Activated CD4-positive, alpha-beta T cell treated with anti-CD3 and anti-CD28 coated beads for 24 hours (primary cell): ENCODE results near the gene PCDHB14.
"Not testable (repeated sequence)": the region's sequence is repeated elsewhere in the genome, so short reads cannot be mapped to it uniquely, and the experiment has no call there.

Source experiments
- DNase-seq, 2 donors: peaks; one replicate each; pipeline ENCODE4 v3.0.0-alpha.2; 2020; ENCODE audit warnings: low read depth in 2 of 2

Gene PCDHB14

DNA sequence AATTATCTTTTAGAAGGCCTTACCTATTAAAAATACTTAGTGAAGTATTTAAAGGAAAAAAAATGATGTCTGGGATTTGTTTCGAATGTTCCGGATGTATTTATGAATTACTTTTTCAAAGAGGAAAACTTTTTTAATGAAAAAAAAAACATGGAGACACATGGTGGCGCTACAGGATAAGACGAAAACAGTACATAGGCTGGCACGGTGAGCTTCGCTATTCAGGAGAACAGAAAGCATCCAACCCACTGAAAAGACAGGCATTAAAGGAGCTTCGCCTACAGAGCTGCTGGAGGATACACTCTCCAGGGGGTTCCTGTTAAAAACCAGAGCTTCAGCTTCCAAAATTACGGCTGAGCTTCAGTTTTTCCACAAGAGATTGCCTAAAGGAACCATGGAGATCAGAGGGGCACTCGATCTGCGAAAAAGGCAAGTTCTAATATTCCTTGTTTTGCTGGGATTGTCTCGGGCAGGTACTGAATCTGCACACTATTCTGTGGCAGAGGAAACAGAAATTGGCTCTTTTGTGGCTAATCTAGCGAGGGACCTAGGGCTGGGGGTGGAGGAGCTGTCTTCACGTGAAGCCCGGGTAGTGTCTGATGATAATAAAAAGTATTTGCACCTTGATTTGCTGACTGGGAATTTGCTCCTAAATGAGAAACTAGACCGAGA, at the start of gene PCDHB14:
Gene PCDHB14 (plus strand): TSS at position 232 of the 672 bp plus-strand sequence. CDS start 163 bp downstream, at position 395.
- no peak for DNase-seq

DNA sequence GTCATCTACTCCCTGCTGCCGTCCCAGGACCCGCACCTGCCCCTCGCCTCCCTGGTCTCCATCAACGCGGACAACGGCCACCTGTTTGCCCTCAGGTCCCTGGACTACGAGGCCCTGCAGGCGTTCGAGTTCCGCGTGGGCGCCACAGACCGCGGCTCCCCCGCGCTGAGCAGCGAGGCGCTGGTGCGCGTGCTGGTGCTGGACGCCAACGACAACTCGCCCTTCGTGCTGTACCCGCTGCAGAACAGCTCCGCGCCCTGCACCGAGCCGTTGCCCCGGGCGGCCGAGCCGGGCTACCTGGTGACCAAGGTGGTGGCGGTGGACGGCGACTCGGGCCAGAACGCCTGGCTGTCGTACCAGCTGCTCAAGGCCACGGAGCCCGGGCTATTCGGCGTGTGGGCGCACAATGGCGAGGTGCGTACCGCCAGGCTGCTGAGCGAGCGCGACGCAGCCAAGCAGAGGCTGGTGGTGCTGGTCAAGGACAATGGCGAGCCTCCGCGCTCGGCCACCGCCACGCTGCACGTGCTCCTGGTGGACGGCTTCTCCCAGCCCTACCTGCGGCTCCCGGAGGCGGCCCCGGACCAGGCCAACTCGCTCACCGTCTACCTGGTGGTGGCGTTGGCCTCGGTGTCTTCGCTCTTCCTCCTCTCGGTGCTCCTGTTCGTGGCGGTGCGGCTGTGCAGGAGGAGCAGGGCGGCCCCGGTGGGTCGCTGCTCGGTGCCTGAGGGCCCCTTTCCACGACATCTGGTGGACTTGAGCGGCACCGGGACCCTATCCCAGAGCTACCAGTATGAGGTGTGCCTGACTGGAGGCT, 48.6 kb upstream of the PCDHB14 start:
- DNase-seq, result not testable (repeated sequence)

DNA sequence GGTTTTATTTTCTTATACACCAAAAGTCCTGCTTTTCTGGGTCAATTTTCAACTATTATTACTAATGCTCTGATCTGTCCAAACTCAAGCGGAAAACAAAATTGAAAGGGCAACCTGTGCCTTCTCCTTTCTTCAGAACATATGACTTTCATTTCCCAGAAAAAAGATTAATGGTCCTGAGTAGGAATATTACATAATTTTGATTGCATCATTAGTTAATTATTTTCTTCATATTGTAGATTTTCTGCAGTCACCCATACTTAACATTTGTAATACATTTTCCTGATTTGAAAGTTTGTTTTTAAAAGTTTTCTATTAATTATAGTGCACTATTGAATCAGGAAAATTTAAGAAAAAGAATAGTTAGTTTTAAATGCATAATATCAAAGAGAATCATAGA, 47.2 kb upstream of the PCDHB14 start:
- no peak for DNase-seq

DNA sequence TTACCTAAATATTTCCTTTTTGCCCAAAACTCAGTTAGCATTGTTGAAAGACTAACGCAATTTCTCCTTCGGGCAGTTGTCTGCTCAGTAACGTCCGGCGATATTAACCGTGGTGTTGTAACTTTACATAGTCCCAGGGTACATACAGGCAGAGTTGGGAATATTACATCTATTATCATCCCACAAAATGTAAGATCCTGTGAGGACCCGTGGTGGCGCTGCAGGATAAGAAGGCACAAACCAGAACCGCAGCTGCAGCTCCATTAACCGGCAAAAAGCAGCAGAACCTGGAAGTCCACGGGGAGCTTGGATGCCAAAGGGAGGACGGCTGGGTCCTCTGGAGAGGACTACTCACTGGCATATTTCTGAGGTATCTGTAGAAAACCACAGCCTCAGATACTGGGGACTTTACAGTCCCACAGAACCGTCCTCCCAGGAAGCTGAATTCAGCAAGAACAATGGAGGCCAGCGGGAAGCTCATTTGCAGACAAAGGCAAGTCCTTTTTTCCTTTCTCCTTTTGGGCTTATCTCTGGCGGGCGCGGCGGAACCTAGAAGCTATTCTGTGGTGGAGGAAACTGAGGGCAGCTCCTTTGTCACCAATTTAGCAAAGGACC, 45.5 kb upstream of the PCDHB14 start, which contains the start of gene PCDHB8:
Gene PCDHB8 (plus strand): TSS at position 214 of the 615 bp plus-strand sequence. CDS start 245 bp downstream, at position 459.
- not testable (repeated sequence) for DNase-seq

DNA sequence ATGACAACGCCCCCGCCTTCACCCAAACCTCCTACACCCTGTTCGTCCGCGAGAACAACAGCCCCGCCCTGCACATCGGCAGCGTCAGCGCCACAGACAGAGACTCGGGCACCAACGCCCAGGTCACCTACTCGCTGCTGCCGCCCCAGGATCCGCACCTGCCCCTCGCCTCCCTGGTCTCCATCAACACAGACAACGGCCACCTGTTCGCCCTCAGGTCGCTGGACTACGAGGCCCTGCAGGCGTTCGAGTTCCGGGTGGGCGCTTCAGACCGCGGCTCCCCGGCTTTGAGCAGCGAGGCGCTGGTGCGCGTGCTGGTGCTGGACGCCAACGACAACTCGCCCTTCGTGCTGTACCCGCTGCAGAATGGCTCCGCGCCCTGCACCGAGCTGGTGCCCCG, 43.8 kb upstream of the PCDHB14 start:
- not testable (repeated sequence) for DNase-seq

DNA sequence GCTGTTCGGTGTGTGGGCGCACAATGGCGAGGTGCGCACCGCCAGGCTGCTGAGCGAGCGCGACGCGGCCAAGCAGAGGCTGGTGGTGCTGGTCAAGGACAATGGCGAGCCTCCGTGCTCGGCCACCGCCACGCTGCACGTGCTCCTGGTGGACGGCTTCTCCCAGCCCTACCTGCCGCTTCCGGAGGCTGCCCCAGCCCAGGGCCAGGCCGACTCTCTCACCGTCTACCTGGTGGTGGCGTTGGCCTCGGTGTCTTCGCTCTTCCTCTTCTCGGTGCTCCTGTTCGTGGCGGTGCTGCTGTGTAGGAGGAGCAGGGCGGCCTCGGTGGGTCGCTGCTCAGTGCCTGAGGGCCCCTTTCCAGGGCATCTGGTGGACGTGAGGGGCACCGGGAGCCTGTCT, 43.3 kb upstream of the PCDHB14 start:
- DNase-seq, result not testable (repeated sequence)

DNA sequence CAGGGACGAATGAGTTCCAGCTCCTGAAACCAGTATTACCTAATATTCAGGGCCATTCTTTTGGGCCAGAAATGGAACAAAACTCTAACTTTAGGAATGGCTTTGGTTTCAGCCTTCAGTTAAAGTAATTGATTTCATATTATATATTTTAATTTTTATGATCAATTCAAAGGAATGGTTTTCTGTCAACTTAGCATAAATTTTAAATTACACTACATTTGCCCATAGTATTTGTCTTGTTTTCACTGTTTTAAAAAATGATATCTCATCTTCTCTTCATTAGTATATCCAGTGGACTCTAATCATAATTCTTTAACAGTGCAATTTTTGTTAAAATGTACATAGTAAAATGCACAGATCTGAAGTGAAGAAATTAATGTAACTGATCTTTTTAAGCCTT, 42.8 kb upstream of the PCDHB14 start:
- DNase-seq, result no peak

DNA sequence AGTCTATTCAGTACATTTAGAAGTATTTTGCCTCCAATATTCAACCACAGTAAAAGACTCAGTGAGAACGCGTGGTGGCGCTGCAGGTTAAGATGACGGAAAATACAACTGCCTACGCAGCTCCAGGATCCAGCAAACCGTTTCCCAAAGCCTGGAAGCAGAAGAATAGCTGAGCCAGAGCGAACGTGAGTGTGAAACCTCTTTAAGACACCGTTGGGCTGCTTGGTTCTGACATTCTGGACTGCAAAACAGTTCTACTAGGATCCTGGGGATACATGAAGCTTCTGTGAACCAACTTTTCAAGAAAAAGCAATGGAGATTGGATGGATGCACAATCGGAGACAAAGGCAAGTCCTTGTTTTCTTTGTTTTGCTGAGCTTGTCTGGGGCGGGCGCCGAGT, 40.9 kb upstream of the PCDHB14 start, which contains the start of gene PCDHB16:
Gene PCDHB16 (plus strand): TSS at position 140 of the 400 bp plus-strand sequence. CDS start 173 bp downstream, at position 313.
- no peak for DNase-seq

DNA sequence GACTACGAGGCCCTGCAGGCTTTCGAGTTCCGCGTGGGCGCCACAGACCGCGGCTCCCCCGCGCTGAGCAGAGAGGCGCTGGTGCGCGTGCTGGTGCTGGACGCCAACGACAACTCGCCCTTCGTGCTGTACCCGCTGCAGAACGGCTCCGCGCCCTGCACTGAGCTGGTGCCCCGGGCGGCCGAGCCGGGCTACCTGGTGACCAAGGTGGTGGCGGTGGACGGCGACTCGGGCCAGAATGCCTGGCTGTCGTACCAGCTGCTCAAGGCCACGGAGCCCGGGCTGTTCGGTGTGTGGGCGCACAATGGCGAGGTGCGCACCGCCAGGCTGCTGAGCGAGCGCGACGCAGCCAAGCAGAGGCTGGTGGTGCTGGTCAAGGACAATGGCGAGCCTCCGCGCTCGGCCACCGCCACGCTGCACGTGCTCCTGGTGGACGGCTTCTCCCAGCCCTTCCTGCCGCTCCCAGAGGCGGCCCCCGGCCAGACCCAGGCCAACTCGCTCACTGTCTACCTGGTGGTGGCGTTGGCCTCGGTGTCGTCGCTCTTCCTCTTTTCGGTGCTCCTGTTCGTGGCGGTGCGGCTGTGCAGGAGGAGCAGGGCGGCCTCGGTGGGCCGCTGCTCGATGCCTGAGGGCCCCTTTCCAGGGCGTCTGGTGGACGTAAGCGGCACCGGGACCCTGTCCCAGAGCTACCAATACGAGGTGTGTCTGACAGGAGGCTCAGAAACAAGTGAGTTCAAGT, 38.9 kb upstream of the PCDHB14 start:
- DNase-seq, result not testable (repeated sequence)

DNA sequence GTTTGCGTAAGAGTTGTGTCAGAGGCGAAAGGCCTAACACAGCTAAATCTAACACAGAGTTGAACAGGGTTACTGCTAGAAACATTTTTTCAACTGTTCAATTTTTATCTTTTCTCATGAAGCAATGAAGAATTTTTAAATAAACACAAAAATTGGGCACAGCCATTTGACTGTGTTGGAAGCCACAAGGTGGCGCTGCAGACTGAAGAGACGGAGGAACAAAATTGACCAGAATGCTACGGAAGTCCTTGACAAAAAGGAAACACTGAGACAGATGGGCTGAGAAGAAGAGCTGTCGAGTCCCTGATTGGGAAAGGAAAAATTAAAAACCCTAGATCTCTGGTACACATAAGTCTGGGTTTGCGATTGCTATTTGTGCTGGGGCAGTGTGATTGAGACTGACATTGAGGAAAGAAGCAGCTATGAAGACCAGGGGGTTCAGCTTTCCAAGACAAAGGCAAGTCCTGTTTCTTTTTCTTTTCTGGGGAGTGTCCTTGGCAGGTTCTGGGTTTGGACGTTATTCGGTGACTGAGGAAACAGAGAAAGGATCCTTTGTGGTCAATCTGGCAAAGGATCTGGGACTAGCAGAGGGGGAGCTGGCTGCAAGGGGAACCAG, 36.1 kb upstream of the PCDHB14 start, which contains the start of gene PCDHB9:
Gene PCDHB9 (plus strand): TSS at position 265 of the 616 bp plus-strand sequence. CDS start 158 bp downstream, at position 423.
- DNase-seq, result peak in 1 of 2 donors; percentile 22

DNA sequence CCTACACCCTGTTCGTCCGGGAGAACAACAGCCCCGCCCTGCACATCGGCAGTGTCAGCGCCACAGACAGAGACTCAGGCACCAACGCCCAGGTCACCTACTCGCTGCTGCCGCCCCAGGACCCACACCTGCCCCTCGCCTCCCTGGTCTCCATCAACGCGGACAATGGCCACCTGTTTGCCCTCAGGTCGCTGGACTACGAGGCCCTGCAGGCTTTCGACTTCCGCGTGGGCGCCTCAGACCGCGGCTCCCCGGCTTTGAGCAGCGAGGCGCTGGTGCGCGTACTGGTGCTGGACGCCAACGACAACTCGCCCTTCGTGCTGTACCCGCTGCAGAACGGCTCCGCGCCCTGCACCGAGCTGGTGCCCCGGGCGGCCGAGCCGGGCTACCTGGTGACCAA, 34.5 kb upstream of the PCDHB14 start:
- DNase-seq, result not testable (repeated sequence)

DNA sequence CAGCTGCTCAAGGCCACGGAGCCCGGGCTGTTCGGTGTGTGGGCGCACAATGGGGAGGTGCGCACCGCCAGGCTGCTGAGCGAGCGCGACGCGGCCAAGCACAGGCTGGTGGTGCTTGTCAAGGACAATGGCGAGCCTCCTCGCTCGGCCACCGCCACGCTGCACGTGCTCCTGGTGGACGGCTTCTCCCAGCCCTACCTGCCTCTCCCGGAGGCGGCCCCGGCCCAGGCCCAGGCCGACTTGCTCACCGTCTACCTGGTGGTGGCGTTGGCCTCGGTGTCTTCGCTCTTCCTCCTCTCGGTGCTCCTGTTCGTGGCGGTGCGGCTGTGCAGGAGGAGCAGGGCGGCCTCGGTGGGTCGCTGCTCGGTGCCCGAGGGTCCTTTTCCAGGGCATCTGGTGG, 34.0 kb upstream of the PCDHB14 start:
- DNase-seq, result not testable (repeated sequence)

DNA sequence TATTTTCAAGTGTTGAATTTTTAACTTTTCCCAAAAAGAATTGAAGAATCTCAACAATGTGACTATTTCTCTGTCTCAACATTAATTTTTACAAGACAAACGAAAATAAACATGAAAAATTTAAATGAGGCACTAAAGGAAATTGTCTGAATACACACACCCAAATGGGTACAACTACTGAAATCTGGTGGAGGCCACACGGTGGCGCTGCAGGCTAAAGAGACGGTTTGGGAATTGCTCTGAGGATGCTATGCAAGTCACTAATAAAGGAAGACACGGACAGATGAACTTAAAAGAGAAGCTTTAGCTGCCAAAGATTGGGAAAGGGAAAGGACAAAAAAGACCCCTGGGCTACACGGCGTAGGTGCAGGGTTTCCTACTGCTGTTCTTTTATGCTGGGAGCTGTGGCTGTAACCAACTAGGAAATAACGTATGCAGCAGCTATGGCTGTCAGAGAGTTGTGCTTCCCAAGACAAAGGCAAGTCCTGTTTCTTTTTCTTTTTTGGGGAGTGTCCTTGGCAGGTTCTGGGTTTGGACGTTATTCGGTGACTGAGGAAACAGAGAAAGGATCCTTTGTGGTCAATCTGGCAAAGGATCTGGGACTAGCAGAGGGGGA, 30.9 kb upstream of the PCDHB14 start, which contains the start of gene PCDHB10:
Gene PCDHB10 (plus strand): TSS at position 244 of the 616 bp plus-strand sequence. CDS start 200 bp downstream, at position 444.
- no peak for DNase-seq

DNA sequence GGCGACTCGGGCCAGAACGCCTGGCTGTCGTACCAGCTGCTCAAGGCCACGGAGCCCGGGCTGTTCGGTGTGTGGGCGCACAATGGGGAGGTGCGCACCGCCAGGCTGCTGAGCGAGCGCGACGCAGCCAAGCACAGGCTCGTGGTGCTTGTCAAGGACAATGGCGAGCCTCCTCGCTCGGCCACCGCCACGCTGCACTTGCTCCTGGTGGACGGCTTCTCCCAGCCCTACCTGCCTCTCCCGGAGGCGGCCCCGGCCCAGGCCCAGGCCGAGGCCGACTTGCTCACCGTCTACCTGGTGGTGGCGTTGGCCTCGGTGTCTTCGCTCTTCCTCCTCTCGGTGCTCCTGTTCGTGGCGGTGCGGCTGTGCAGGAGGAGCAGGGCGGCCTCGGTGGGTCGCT, 28.8 kb upstream of the PCDHB14 start:
- not testable (repeated sequence) for DNase-seq

DNA sequence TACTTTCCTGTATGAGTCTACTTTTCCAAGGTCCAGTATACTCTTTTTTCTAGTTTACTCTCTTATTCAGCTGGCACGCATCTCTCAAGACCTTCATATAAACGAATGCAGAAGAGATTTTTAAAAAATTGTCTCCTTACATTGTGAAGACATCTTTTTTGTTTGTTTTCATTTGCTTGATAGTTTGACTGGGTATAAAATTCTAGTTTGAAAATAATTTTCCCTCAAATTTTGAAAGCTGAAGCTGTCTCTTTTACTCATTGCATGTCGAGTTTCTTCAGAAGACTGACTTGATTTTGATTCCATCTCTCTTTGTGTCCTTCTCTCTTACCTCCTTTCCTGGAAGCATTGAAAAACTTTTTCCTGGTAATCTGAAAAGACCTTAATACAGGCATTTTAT, 26.8 kb upstream of the PCDHB14 start:
- no peak for DNase-seq

DNA sequence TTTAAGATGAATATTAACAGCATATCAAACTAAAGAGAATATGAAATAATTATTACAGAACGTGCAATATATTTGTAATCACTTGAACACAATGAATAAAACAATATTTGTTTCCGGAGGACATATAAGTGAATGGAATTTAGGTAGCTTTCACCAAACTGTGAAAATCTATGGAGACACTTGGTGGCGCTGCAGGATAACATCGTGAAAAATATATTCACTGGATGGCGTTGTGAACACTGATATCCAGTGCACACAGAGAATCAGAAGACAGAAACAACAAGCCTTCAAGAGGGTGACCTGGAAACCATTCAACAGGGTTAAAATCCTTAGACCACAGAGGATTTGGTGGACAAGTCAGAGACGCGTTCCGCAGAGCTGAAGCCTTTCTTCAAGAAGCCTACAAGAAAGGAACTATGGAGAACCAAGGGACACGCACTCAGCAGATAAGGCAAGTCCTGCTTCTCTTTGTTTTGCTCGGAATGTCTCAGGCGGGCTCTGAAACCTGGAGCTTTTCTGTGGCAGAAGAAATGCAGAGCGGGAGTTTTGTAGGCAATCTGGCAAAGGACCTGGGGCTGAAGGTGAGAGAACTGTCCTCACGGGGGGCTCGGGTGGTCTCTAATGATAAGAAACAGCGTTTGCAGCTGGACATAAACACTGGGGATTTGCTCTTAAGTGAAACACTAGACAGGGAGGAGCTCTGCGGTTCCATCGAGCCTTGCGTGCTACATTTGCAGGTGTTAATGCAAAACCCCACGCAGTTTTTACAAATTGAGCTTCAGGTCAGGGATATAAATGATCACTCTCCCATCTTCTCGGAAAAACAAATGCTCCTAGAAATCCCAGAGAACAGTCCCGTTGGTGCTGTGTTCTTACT, 23.5 kb upstream of the PCDHB14 start, which contains the start of gene PCDHB11:
Gene PCDHB11 (plus strand): TSS at position 269 of the 877 bp plus-strand sequence. CDS start 148 bp downstream, at position 417.
- DNase-seq, result no peak

DNA sequence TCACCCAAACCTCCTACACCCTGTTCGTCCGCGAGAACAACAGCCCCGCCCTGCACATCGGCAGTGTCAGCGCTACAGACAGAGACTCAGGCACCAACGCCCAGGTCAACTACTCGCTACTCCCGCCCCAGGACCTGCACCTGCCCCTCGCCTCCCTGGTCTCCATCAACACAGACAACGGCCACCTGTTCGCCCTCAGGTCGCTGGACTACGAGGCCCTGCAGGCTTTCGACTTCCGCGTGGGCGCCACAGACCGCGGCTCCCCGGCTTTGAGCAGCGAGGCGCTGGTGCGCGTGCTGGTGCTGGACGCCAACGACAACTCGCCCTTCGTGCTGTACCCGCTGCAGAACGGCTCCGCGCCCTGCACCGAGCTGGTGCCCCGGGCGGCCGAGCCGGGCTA, 22.0 kb upstream of the PCDHB14 start:
- DNase-seq, result not testable (repeated sequence)

DNA sequence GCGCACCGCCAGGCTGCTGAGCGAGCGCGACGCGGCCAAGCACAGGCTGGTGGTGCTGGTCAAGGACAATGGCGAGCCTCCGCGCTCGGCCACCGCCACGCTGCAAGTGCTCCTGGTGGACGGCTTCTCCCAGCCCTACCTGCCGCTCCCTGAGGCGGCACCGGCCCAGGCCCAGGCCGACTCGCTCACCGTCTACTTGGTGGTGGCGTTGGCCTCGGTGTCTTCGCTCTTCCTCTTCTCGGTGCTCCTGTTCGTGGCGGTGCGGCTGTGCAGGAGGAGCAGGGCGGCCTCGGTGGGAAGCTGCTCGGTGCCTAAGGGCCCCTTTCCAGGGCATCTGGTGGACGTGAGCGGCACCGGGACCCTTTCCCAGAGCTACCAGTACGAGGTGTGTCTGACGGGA, 21.5 kb upstream of the PCDHB14 start:
- DNase-seq, result not testable (repeated sequence)

DNA sequence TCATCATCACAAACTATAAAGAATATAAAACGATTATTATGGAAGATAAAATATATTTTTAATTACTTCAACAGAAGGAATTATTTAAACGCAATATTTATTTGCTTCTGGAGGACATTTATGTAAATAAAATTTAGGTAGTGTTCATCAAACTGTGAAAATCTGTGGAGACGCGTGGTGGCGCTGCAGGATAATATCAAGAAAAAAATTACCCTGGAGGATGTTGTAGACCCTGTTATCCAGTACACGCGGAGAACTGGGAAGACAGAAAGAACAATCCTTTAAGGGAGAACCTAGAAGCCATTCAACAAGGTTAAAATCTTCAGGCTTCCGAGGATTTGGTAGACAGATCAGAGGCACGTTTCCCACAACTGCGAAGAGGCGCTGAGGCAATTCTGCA, 14.7 kb upstream of the PCDHB14 start, which contains the start of gene PCDHB12:
Gene PCDHB12 (plus strand): TSS at position 242 of the 400 bp plus-strand sequence. CDS start 189 bp downstream, outside the sequence.
- no peak for DNase-seq
